Effector CD4-positive, alpha-beta T cell (primary cell): ENCODE data around the gene ATP6V1C2.

Source experiments
- DNase-seq: peaks from one replicate; pipeline ENCODE4 v3.0.0-alpha.2; 2020

The ATP6V1C2 gene

DNA sequence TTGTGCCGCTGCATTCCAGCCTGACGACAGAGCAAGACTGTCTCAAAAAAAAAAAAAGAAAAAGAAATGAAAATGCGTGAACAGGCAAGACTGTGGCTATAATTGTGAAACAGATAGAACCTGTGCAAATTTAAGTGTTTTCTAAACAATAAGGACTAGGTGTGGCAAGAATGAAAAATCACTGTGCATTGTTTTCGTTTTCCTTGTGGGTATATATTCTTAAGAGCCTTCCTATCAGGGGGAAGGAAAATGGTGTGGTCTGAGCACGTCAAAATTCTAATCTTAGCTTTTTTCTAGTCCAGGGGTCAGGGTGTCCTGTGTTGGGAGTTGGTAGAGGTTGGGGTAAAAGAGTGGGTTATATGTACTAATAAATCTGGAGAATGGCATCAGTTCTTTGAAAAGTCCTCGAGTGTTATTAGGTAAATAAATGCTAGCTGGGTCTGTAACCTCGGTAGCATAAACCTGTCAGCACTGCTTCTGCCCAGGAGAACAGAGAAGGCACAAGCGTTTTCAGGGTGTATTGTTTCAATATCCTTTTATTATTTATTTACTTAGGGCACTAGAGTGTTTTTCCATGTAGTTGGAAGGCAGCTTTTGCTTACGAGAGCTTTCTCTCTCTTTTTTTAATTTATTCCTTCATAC is 11.6 kb downstream of the ATP6V1C2 start:
- DNase-seq, result no peak

DNA sequence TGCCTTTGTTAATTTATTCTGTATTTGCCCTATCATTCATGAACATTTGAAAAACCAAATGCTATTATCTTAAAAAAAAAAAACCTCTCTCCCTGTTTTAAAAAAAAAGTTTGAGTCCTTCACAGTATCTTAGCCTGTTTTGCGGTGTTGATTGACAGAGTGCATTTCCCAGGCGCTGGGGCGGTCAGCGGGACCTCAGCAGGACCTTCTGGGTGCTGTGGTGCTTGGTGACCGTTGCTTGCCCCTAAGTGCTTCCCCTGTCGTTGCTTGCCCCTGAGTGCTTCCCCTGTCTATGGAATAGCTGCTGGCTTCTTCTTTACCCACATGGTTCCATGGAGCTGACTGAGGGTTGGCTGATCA is 12.1 kb downstream of the ATP6V1C2 start:
- no peak for DNase-seq

DNA sequence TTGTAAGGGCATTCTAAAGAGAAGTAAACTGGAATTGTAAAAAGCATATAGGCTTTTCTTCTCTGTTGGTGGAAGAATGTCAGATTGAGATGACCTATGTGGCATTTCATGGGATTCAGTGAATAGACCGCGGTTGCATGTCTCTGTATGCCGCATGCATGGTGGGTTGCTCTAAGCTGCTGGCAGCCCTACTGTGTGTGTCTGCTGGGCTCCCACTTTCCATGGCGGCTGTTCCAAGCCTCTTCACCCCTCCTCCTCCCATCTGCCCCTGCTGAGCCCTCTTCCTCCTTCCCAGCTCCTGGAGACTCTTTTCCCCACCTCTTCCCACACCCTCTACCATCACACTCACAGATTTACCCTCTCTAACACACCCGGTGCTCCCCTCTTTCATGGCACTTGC is 12.6 kb downstream of the ATP6V1C2 start:
- no peak for DNase-seq

DNA sequence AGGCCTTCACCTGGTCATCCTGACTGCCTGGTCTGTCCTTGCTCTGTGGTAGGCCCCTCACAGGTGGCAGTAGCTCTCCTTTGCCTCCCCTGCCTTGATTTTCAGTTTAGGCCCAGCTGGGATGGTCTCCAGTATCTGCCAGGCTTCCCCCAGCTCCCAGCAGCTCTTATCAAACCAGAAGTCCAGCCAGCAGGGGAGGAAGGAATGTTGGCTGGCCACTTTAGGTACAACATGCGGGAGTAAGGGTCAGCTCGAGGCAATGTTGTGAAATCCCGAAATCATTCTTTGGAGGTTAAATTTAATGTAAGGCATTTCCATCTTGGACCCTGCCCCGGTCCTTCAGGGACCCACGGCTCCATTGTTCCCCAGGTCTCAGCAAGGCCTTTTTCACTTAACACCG is 16.8 kb downstream of the ATP6V1C2 start:
- DNase-seq, result no peak

DNA sequence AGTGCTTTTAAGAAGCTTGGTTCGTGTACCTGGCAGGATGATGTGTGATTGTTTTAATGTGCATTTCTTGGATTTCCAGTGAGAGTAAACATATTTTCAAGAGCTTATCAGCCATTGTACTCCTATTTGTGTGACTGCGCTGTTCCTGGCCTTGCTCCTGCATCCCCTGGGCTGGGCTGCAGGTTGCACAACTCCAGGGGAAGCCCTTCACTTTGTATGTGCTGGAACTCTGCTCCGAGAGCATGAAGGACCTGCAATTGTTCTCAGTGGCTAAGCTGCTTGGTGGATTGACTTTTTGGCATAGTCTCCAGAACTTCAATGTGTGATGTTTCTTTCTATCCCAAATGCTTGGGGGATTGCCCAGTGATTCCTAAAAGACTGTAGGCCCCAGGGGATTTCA is 18.8 kb downstream of the ATP6V1C2 start:
- no peak for DNase-seq

DNA sequence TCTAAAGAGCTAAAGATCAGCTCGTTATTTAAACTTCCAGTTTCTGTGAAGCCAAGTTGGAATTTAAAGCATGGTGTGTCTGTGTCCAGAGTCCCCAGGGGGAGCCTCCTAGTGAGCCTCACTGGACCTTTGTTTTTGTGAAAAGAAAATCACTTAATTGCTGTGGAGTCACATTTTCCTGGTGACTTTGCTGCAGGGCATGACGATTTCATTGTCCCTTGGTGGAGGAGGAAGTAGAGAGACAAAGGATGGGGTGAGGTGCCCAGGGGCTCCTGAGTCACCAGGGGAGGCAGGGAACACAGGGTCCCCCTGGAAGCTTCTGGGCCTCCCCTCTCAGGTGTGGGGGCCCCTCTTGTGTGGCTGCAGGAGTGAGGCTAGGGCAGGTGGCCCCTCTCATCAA is 19.7 kb downstream of the ATP6V1C2 start:
- DNase-seq, result no peak

DNA sequence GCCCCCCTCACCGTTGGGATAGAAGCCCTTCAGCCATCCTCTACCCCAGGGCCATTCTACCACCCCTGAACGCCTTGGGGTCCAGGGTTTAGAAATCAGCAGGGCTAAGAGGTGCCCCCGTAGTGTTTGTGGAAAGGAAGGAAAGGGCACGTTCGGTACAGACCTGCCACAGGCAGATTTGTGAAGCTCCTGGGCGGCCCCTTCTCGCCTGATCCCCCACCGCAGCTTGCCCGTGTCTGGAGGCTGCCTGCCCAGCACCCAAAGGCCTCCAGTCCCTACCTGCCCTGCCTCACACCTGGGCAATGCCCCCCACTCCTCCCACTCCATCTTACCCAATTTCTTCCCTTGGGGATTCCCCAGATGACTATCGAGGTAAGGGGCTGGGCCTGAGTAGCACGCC is 21.2 kb downstream of the ATP6V1C2 start:
- no peak for DNase-seq

DNA sequence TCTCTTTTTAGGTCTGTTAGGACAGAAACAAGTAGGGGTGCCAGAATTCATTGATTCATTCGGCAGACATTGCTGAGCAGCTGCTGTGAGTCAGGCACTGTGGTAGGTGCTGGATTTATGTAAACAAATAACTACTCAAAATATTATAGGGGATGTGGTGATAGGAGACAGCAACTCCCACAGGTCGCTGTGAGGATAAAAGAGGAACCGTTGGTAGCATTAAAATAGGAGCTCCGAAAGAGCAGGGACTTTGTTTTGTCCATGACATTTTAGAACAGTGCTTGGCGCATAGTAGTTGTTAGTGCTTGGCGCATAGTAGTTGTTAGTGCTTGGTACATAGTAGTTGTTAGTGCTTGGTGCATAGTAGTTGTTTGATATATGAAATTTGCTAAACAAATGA is 29.2 kb downstream of the ATP6V1C2 start:
- no peak for DNase-seq

DNA sequence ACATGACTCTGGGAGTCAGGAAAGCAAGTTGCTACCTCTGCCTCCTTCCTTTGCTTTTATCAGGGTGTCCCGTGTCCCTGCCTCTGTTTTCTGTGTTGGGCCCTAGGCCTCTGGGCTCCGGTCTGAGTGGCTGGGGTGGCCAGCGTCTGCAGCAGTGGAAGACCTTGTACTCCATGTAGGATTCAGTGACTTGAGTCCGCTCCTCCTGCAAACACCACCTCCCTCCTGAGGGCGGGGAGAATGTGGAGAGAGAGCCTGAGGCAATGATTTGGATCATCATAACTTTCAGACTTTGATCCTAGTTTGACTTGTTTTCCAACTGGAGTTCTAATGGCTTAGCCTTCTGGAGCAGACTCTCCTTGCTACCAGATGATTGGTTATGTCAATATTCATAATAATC is 30.8 kb downstream of the ATP6V1C2 start:
- no peak for DNase-seq

DNA sequence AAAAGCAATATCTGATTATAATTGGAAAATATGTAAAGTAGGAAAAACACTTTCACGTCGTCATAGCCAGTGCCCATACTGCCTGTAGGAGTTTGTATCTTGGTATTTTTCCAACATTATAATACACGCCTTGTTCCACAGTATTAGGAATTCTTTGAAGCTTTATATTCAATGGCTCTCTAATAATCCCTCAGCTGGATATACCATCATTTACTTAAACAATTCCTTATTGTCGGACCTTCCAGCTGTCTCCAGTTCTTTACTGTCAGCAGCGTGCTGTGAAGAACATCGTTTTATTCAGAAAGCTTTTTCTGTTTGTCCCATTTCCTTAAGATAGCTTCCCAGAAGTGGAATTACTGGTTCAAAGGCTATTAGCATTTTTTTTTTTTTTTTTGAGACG is 31.7 kb downstream of the ATP6V1C2 start:
- no peak for DNase-seq

DNA sequence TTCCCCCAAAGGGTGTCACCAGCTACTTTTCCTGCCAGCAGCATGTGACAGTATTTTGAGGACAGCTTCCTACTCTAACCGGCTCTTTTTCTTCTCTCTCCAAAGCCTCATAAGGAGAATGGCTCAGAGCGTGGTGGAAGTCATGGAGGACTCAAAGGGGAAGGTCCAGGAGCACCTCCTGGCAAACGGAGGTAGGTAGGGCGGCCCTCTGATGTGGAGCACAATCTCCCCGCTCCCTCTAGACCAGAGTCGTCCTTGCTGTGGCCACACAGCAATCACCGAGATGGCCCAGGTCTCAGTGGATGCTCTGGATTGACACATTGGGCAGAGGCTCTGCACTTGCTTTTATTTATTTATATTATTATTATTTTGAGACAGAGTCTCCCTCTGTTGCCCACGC is 32.4 kb downstream of the ATP6V1C2 start:
- no peak for DNase-seq

DNA sequence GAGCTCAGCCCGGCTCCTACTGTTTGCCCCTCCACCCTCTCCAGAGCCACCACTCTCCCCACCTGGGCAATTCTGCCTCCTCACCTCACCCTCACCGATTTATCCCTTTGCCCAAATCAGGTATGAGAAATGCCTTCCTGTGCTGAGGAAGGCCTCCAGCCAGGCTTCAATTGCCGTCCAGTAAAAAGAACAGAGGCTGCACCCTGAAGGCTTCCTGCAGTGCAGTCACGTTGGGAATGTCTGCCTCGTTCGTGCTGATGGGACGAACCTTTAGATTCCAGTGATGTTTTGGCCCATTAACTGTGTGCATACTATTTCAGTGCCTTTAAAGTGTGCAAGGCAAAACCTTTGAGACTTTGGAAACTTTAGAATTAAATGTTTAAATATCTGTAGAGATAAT is 34.2 kb downstream of the ATP6V1C2 start:
- DNase-seq, result no peak

DNA sequence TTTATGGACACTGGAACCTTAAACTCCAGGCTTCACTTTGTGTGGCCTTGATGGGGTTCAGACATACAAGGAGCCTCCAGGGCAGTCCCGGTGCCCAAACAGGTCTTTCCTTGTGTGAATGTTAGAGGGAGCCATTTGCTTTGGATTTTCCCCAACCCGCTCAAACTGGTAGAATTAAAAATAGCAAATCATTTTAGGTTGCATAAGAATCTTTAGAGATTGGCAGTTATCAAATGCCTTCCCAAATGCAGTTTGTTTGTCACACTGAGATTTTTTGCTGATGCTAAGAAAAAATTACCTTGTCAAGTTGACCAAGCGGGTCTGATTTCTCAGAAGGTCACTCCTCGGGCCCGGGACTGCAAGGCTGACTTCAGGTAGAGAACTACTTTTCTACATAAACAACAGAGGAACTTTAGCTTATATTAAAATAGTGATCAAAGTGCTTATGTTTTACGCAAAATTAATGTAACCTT is 36.4 kb downstream of the ATP6V1C2 start:
- DNase-seq, result no peak

DNA sequence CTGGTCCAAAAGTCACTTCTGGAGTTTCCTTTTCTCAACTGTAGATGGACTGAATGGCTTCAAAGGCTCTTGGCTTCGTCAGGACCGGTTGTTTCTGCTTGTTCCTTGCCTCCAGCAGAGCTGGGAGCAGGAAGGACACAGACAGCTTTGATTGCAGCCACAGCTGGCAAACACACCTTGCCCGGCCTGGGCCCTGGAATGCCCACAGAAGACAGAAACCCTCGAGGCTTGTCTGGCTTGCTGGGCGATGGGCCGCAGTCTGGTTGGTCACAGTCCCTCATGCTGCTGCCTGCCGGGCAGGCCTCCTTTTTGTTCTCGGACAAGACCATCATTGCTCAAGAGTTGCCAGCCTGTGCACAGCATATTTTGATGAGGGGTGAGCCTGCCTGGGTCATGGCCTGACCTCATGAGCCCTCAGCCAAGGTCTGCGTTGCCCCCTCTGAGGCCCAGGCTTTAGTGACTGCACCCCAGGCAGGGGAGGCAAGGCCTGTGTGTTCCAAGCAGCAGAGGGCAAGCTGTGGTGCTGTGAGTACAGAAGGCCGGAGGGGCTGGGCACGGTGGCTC is 37.8 kb downstream of the ATP6V1C2 start:
- DNase-seq, result no peak

DNA sequence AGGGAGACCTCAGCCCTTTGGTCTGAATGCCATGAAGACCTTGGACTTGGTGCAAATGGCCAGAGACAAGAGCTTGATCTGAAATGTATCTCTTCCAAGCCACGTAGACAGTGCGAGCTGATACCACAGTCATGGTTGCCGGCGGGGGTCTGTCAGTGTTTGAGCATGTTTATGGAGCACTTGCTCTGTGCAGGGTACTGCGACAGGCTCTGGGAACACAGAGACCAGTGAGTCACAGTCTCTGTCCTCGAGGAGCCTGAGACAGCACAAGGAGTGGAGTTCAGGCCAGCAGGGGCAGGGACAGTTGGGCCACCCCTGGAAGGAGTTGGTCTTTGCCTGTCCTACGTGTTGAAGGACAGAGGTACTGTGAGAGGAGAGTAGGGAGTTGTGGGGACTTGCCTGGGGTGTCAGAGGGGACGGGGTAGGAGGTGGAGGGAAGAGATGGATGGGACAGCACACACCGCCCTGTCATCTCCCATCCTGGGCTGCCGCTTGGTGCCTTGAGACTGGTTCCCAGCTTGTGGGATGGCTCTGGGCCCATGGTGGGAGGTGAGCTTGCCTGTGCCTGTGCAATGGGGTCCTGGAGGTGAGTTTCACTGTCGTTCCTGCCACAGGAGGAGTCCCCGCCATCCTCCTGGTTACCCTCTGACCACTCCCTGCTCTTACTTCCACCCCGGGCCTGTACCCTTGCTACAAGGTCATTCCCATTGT is 39.5 kb downstream of the ATP6V1C2 start:
- DNase-seq, result no peak

DNA sequence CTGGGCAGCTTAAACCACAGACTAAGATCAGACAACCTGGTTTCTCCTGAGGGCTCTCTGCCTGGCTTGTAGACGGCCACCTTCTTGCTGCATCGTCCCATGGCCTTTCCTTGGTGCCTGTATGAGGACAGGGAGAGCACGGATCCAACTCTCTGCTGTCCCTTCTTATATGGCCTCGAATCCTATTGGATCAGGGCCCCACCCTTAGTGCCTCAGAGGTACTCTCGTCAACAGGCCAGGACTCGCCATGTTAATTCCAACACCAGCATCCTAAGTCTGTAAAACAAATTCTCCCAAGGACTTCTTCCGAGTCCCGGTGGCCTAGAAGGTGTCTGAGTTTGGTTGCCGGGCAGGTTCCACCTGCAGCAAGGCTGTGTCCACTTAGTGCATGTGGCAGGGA is 40.2 kb downstream of the ATP6V1C2 start:
- DNase-seq, result no peak

DNA sequence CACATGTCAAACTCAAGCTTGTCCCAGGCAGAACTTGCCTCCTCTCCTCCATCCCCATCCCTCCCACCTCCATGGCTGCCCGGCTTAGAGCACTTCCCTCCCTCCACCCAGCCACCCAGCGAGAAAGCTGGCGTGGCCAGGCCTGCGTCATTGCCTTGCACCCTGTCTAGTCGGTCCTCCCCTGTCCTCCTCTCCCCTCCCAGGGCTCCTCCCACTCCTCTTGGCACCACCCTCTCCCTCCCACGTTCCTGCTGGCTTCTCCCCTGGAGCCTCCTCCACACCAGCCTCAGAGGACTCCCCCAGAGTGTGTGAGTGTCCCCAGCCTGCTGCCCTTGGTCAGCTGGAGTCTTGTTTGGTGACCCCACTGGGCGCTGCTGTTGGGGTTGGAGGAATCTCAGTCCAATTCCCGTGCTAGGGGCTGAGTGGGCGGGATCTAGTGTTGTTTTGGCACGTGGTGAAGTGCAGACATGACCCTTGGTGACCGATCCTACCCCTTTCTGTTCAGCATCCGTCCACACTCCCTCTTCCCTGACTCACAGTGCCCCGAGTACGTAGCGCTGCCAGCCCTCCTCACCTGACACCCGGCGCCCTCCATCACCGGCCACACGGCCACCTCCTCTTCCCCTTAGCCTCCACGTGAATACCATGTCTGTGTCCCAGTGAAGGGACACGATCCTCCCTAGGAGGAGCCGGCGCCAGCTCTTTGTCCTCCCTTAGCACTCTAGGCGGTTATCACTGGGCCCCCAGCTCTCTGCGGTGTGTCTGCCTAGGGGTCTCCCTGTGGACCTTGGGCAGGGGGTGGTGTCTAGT is 41.4 kb downstream of the ATP6V1C2 start:
- DNase-seq, result no peak

DNA sequence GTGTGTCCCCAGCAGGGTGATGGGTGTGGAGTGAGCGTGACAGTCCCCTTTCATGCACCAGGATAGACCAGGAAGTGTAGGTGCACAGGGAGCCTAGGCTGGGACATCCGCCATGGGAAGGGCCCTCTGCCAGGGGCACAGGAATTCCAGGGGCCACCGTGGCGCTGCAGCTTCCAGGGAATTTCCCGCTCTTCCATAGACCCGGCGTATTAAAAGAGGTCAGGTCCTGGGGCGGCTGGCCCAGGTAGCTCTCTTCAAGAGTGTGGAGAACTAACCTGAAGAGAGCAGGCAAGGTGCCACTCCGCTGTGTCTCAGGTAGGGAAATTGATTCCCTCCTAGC is 42.0 kb downstream of the ATP6V1C2 start:
- no peak for DNase-seq

DNA sequence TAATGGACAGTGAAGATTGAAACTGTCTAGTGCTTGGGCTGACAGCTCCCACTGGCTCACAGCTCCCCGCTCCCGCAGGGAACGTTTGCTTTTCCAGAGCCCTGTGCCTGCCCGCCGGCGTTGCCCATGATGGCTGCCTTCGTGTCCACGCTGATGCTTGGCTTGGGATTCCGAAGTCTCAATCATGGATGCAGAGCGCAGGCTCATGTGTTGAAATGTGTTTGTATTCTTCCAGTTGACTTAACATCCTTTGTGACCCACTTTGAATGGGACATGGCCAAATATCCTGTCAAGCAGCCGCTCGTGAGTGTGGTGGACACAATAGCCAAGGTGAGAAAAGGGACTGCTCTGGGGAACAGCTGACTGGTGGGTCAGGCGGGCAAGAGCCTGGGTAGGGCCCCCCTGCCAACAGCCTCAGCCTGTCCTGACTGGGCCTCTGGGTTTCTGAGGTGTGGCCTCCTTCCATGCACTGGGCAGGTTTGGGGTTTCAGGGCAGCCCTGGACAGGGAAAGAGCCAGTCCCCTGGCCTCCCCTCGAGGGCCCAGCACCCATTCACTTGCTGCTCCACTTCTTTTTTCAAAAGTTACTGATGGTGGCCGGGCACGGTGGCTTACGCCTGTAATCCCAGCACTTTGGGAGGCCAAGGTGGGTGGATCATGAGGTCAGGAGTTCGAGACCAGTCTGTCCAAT is 42.8 kb downstream of the ATP6V1C2 start:
- no peak for DNase-seq

DNA sequence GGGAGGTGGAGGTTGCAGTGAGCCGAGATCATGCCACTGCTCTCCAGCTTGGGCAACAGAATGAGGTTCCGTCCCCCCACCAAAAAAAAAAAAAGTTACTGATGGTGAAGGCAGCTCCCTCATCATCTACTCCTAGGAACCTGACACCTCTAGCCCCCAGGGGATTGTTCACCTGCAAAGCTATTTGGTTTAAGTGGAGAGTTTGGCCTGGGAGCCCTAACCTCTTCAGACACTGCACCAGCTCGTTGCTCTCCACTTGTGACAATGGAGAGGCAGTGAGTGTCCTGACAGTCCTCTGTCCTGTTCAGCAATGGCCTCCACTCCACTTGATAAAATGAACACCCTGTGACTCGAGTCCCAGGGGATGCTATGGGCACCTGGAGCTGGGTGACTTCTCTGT is 43.5 kb downstream of the ATP6V1C2 start:
- DNase-seq, result no peak

DNA sequence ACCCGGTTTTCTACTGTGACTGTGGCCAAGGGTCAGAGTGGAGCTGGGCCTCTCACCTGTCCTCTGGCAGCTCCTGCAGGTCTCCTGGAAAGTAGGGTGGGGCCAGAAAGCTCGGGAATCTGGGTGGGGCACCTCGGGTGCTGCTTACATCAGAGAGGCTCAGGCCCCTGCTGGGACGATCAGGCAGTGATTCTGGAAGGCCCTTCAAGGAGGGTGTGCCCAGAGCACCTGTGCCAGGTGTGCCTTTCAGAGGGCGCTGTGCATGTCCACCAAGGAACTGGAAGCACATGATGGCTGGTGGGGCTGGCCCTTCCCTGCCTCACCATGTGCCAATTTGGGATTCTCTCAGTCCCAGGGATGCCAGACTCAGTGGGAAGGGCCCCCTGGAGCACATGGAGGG is 44.0 kb downstream of the ATP6V1C2 start:
- no peak for DNase-seq

DNA sequence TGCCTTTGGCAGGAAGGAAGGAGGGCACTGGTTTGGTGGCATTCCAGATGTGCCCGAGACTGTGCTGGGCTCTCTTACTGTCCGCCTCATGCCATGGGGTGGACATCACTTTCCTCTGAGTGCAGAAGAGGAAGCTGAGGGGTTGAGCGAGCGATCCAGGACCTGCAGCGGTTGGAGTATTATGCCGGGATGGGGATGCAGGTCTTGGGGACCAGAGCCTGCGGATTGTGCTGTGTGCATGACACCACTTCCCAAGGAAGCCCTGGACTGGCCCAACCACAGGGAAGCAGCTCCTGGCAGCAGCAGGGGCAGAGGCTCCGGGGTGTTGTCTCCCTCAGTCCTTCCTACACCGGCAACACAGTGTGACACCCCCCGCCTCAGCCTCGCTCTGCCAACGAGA is 44.5 kb downstream of the ATP6V1C2 start:
- DNase-seq, result no peak

DNA sequence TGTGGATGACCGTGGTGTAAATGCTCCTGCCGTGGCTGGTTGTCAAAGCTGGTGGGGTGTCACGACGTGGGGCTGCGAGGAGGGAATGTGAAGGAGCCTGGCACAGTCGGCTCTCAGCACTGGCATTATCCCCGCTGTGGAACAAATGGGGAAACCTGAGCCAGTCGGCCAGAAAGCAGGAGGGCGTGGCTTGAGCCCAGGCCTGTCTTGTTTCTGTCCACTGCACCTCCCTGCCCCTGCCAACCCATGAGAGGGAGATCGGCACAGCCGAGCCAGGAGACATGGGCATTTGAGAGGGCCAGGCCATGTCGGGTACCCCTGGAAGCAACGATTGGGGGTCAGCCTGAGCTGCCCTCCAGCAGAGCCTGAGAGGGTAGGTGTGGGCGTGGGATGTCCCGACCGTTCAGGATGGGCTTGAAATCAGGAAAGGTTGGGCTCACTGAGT is 46.7 kb downstream of the ATP6V1C2 start:
- no peak for DNase-seq
